Left lung (tissue), 10 donors: ENCODE measurements around the gene MAG. TPM values are rescaled to one million over a fixed set of nuclear protein-coding genes. Genes with fewer than 3 reads are reported as not detected.
"Not testable (repeated sequence)": the region's sequence is repeated elsewhere in the genome, so short reads cannot be mapped to it uniquely, and the experiment has no call there.

Source experiments
- ATAC-seq: fragments of 200-7000 bp; cut with Tn5 transposase; one replicate; pipeline ENCODE4 v1.9.1; 2020; ENCODE audit warnings: moderate library complexity
- DNase-seq, 4 donors: peaks; one replicate each; pipeline ENCODE4 v3.0.0-alpha.2; 2013 to 2020
- H3K27ac ChIP-seq, 2 donors: fragments of 200-600 bp; sonication (generic) in 1 of 2; one replicate each; pipeline versions ENCODE4 v1.5.0 to v1.8.0; 2020 to 2021
- H3K27me3 ChIP-seq, 2 donors: fragments of 200-600 bp; sonication (generic) in 1 of 2; one replicate each; pipeline versions ENCODE4 v1.5.0 to v1.8.0; 2020 to 2021
- H3K36me3 ChIP-seq, 2 donors: fragments of 200-600 bp; sonication (generic) in 1 of 2; one replicate each; pipeline versions ENCODE4 v1.5.0 to v1.8.0; 2020 to 2021
- H3K4me1 ChIP-seq, 2 donors: fragments of 200-600 bp; one replicate each; pipeline ENCODE4 v1.8.0; 2021
- H3K4me3 ChIP-seq, 2 donors: fragments of 200-600 bp; sonication (generic) in 1 of 2; one replicate each; pipeline versions ENCODE4 v1.5.0 to v1.8.0; 2020 to 2021; ENCODE audit warnings: mild to moderate bottlenecking in 1 of 2
- H3K9me3 ChIP-seq, 2 donors: fragments of 200-600 bp; sonication (generic) in 1 of 2; one replicate each; pipeline versions ENCODE4 v1.5.0 to v1.8.0; 2020 to 2021
- intact Hi-C, 2 donors: fragments of 100-400 bp; cut with DNase I; formaldehyde crosslinking; loops; one replicate each; pipeline versions ENCODE4 v1.11.2 to v1.14.2; 2022
- polyA plus RNA-seq, 6 donors: library from polyadenylated mRNA; unstranded; fragments of 120-200 nt; gene quantifications; one replicate each; pipeline ENCODE4 v1.2.1, GENCODE V29; 2013; ENCODE audit not compliant: insufficient read length in 6 of 6
- total RNA-seq, 2 donors: library from RNA; stranded (reverse); fragmentation: NEBNext Ultra II Directional; extraction: Animal tissue kit (Norgen Biotek cat#: 25700); gene quantifications; one replicate each; pipeline ENCODE4 v1.2.1, GENCODE V29; 2021
- TF ChIP-seq, protein P1 (sequence below), 2 donors: fragments of 200-600 bp; sonication (generic) in 1 of 2; IDR thresholded peaks; one replicate each; pipeline versions ENCODE4 v1.5.0 to v1.8.0; 2021; ENCODE audit warnings: antibody characterized with exemption in 2 of 2
- donor health status: DM: no; HTN: yes; CAD: no.
- donor health status: DM: no; HTN: no; CAD: no.

Gene MAG
- total and polyA plus RNA-seq, 8 donors = 1.3 to 14.4 (median 6.2) TPM; not detected in 2

DNA sequence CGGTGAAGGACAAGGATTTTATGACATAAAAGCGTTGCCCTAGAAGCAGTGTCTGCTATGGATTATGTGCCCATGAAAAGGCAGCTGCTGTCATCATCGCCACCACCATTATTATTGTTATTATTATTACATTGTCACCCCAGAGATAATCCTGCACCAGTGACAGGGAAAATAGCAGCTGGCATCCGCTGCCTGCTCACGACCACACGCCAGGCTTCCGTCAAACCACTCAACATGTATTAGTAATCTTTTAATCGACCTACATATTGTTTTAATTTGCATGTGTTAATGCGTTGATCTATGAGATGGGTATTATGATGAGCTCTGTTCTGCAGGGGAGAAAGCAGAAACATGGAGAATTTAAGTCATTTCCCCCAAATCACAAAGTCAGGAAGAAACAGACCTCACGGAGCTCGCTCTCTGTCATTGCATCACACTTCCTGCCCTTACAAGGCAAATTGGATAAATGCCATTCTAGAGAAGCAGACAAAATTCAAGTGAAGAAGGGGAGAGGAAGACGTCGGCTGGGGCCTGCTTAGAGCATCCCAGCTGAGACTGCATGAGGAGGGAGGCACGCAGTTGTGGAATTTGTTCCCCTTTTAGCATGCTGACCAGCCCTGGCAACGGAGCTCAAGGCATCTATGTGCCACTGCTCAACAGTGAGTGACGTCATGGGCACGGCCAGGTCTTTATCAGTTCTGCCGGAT is 66.1 kb downstream of the MAG start, which contains the start of gene FFAR3:
Gene FFAR3, plus strand, starts transcription at position 594 of the 707 bp plus-strand sequence. CDS start 431 bp downstream, outside the sequence.
- H3K4me1 ChIP-seq = peaks cover 0 to 25% of the 10 kb centered on the region in 2 donors
- peak within 1 kb of the TSS in 1 of 2 donors; percentile 64 for H3K27ac ChIP-seq
- intact Hi-C loops = loop anchor here in 1 of 2 donors (10.0 kb wide), 2 partner anchors 107 to 137 kb away; partner anchors contain the start of gene KRTDAP
- DNase-seq = peak in 3 of 4 donors; percentile 57 to 79 (median 66)
- no peaks in the 10 kb centered on the region for H3K9me3 ChIP-seq
- TF ChIP-seq, protein P1, sequence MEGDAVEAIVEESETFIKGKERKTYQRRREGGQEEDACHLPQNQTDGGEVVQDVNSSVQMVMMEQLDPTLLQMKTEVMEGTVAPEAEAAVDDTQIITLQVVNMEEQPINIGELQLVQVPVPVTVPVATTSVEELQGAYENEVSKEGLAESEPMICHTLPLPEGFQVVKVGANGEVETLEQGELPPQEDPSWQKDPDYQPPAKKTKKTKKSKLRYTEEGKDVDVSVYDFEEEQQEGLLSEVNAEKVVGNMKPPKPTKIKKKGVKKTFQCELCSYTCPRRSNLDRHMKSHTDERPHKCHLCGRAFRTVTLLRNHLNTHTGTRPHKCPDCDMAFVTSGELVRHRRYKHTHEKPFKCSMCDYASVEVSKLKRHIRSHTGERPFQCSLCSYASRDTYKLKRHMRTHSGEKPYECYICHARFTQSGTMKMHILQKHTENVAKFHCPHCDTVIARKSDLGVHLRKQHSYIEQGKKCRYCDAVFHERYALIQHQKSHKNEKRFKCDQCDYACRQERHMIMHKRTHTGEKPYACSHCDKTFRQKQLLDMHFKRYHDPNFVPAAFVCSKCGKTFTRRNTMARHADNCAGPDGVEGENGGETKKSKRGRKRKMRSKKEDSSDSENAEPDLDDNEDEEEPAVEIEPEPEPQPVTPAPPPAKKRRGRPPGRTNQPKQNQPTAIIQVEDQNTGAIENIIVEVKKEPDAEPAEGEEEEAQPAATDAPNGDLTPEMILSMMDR (IDR thresholded peaks at IDR 0.05) = no peak
- peak; percentile 65 for ATAC-seq
- no peak within 1 kb of the TSS for H3K4me3 ChIP-seq
- peaks cover 0 to 10% of the 10 kb centered on the region in 2 donors for H3K27me3 ChIP-seq
- H3K36me3 ChIP-seq = no peaks in the 10 kb centered on the region

DNA sequence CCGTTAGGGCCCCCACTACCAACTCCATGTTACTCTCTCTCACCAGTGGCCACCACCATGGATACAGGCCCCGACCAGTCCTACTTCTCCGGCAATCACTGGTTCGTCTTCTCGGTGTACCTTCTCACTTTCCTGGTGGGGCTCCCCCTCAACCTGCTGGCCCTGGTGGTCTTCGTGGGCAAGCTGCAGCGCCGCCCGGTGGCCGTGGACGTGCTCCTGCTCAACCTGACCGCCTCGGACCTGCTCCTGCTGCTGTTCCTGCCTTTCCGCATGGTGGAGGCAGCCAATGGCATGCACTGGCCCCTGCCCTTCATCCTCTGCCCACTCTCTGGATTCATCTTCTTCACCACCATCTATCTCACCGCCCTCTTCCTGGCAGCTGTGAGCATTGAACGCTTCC is 66.9 kb downstream of the MAG start:
- intact Hi-C loops = loop anchor here in 1 of 2 donors (10.0 kb wide), 2 partner anchors 106 to 136 kb away; partner anchors contain the start of gene KRTDAP
- not testable (repeated sequence) for H3K4me3 ChIP-seq, H3K9me3 ChIP-seq, H3K27ac ChIP-seq, H3K36me3 ChIP-seq, DNase-seq, ATAC-seq
- peaks cover 0 to 10% of the 10 kb centered on the region in 2 donors for H3K27me3 ChIP-seq
- H3K4me1 ChIP-seq = peaks cover 0 to 17% of the 10 kb centered on the region in 2 donors

DNA sequence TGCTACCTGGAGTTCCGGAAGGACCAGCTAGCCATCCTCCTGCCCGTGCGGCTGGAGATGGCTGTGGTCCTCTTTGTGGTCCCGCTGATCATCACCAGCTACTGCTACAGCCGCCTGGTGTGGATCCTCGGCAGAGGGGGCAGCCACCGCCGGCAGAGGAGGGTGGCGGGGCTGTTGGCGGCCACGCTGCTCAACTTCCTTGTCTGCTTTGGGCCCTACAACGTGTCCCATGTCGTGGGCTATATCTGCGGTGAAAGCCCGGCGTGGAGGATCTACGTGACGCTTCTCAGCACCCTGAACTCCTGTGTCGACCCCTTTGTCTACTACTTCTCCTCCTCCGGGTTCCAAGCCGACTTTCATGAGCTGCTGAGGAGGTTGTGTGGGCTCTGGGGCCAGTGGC is 67.4 kb downstream of the MAG start:
- H3K27ac ChIP-seq, H3K4me3 ChIP-seq, H3K9me3 ChIP-seq, DNase-seq, H3K36me3 ChIP-seq, ATAC-seq: not testable (repeated sequence)
- intact Hi-C loops = loop anchor here in 1 of 2 donors (10.0 kb wide), 2 partner anchors 105 to 135 kb away; partner anchors contain the start of gene KRTDAP
- H3K27me3 ChIP-seq = peaks cover 0 to 10% of the 10 kb centered on the region in 2 donors
- H3K4me1 ChIP-seq = peaks cover 0 to 14% of the 10 kb centered on the region in 2 donors

DNA sequence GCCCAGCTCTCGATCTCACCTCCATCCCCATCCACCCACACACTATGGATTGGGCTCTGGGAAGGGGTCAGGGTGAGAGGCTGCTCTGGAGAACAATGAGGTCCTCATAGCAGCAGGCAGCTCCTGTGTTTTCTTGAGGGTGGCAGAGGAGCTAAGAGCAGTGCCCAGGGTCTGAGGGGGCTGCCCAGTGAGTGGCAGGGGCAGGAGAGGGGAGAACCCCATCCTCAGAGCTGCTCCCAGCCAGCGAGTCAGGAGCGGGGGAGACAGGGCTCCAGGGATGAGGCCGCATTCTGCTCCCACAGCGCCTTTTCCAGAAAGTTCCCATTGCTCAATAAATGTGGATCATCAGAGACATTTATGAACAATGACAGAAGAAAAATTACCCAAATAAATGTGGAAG is 68.1 kb downstream of the MAG start:
- Histone ChIP-seq H3K27me3 (peaks cover 0 to 10% of the 10 kb centered on the region in 2 donors), H3K4me1 (peaks cover 0 to 14% of the 10 kb centered on the region in 2 donors)
- H3K9me3 ChIP-seq, intact Hi-C loops, H3K36me3 ChIP-seq, DNase-seq, ATAC-seq, H3K4me3 ChIP-seq, H3K27ac ChIP-seq: not testable (repeated sequence)

DNA sequence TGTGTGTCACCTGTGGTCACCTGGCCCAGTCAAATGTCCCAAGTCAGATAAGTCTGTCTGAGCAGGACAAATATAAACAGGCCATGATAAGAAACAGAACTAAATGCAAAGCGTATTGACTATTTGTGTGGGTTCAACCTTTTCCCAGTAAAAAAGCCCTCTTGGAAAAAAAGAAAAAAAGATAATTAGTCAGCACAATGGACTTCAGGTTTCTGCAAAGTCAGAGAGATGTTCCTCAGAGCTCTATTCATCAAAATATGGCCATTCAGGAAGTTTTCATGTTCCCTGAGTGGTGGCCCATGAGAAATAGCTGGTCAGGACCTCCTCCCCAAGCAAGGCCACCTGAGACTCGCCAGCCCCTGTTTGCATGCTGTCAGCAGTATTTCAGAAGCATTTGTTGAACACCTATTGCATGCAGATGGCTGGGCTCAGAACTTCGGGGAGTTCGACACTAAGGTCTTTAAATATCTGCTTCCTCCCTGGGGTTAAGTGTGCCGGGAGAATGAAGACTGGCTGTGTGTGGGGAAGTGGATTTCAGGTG is 69.0 kb downstream of the MAG start:
- no peak for ATAC-seq

DNA sequence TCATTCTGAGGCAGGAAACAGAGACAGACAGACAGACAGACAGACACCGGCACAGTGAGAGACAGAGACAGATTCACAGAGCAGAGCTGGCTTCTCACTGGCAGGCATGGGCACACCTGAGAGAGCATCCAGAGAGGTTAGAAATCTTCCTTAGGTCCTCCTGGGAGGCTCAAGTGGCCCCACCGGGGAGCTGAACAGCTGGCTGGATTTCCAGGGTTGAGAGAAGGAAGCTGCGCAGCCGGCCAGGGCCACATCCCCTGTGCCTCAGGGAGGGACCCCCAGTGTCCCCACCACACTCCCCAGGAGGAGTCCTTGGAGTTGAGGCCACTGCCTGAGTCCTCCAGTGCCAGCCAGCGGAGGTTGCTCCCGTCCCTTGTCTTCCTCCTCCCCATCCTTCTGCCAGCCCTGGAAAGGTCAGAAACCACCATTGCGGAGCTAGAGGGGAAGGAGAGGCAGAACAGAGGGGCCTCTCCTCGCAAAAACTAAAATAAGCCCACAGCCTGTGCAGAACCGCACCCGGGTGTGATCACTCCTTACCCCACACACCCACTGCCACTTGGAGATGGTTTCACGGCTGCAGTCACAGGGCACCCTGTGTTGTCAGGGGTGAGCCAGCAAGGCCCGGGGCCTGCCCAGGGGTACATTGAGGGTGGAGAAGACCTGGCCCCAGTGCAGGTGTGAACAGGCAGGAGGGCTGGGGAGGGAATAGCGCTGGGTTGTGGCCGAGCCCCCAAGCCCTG is 70.5 kb downstream of the MAG start:
- ATAC-seq (no peak), DNase-seq (no peak)
- H3K9me3 ChIP-seq = no peaks in the 10 kb centered on the region
- no peak overlapping the region for H3K27ac ChIP-seq
- H3K4me1 ChIP-seq = peaks cover 0 to 10% of the 10 kb centered on the region in 2 donors
- no peak overlapping the region for H3K4me3 ChIP-seq
- peaks cover 0 to 15% of the 10 kb centered on the region in 2 donors for H3K27me3 ChIP-seq
- intact Hi-C loops = no loop called here
- H3K36me3 ChIP-seq = no peaks in the 10 kb centered on the region
- TF ChIP-seq, protein P1 (IDR thresholded peaks at IDR 0.05) = no peak

More for the DNA sequence above, 69.0 kb downstream of the MAG start:
- TF ChIP-seq, protein P1 (IDR thresholded peaks at IDR 0.05) = no peak
- DNase-seq = no peak
- no peaks in the 10 kb centered on the region for H3K9me3 ChIP-seq
- no peak overlapping the region for H3K27ac ChIP-seq
- no peaks in the 10 kb centered on the region for H3K36me3 ChIP-seq
- peaks cover 0 to 14% of the 10 kb centered on the region in 2 donors for H3K4me1 ChIP-seq
- no peak overlapping the region for H3K4me3 ChIP-seq
- H3K27me3 ChIP-seq = peaks cover 0 to 12% of the 10 kb centered on the region in 2 donors
- intact Hi-C loops = no loop called here
